ENCODE data around the gene PPP1R3E. TPM values are rescaled to one million over a fixed set of nuclear protein-coding genes. Genes with fewer than 3 reads are reported as not detected.

PPP1R3E gene
- total RNA-seq, 4 donors from 2014 or later: 7.3 to 12.6 (median 9.3) TPM

DNA sequence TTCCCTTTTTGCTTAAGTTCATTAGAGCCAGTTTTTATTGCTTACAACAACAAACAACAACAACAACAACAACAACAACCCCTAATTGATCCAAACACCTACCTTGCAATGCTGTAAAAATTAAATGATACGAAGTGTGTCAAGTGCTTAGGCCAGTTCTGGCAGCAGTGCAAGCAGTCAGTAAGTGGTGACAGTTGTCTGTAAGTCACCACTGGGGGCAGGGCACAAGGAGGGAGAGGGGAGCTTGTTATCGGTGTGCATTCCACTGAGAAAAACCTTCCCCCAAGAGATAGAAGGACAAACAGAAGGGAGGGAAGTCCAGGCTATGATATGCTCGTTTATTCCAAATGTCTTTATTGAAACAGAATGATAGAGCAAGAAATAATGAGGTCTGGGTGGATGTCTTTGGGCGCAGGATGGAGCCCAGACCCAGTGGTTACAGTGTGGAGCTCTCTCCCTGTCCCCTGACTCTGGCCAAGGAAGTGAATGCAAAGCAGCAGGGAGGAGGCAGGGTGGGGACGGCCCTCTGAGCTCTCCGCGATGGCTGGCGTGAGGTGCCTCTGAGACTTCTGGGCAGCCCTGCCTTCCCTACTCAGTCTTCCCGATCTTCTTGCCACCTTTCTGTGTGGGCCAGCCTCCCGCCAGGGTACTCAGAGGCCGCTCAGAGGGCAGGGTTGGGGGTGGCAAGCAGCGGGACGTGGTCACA, 43.5 kb upstream of the PPP1R3E start:
- TF ChIP-seq, protein P1, sequence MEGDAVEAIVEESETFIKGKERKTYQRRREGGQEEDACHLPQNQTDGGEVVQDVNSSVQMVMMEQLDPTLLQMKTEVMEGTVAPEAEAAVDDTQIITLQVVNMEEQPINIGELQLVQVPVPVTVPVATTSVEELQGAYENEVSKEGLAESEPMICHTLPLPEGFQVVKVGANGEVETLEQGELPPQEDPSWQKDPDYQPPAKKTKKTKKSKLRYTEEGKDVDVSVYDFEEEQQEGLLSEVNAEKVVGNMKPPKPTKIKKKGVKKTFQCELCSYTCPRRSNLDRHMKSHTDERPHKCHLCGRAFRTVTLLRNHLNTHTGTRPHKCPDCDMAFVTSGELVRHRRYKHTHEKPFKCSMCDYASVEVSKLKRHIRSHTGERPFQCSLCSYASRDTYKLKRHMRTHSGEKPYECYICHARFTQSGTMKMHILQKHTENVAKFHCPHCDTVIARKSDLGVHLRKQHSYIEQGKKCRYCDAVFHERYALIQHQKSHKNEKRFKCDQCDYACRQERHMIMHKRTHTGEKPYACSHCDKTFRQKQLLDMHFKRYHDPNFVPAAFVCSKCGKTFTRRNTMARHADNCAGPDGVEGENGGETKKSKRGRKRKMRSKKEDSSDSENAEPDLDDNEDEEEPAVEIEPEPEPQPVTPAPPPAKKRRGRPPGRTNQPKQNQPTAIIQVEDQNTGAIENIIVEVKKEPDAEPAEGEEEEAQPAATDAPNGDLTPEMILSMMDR (IDR thresholded peaks at IDR 0.05; ENCODE audit: low read depth): no peak

DNA sequence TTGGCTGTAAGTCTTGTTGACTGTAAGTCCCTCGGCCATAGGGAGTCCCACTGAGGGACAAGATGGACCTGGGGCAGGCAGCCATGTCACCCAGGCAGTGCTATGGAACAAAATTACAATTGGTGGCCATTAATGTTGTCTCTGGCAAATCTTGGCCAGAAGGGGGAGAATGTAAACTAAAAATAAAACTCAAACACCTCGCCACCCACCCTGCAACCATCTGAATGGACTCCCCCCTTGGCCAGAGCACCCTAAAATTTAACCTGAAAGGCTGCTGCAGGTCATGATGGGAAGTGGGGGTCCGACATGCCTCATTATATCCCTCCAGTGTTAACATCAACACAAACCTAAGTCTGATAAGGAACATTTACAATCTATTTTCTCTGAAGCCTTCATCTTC, 41.8 kb upstream of the PPP1R3E start:
- TF ChIP-seq, protein P1 (IDR thresholded peaks at IDR 0.05; ENCODE audit: low read depth): no peak

DNA sequence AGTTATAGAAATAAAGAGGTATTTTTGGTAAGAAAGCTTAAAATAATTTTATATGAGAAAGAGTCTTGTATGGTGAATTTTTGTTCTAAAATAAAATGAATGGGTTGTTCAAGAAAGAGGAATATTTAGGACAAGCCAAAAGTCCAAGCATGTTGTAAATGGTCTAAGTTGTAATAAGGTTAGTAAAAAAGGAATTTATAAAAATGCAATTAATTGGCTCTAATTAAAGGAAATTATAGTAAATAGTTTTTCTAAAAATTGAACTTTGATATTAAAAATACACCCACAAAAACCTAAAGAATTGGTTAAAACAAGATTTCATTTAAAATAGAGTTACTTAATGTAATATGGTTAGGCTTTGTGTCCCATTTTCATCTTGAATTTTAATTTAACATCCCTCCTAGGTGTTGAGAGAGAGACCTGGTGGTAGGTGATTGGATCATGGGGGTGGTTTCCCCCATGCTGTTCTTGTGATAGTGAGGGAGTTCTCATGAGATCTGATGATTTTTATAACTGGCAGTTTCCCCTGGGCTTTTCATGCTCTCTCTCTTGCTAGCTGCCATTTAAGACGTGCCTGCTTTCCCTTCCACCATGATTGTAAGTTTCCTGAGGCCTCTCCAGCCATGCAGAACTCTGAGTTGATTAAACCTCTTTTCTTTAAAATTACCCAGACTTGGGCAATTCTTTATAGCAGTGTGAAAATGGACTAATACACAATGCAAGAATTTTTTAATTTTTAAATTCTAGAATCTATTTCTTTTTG, 37.0 kb upstream of the PPP1R3E start:
- TF ChIP-seq, protein P1 (IDR thresholded peaks at IDR 0.05; ENCODE audit: low read depth): no peak

DNA sequence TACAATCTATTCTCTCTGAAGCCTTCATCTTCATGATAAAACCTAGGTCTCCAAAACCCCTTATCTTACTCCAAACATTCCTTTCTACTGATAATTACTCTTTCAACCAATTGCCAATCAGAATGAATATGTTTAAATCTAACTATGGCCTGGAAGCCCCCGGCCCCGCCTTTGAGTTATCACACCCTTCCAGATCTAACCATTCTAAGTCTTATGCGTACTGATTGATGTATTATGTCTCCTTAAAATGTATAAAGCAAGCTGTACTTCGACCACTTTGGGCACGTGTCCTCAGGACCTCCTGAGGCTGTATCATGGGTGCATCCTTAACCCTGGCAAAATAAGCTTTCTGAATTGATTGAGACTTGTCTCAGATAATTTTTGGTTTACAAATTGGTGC, 33.0 kb upstream of the PPP1R3E start:
- TF ChIP-seq, protein P1 (IDR thresholded peaks at IDR 0.05; ENCODE audit: low read depth): no peak

DNA sequence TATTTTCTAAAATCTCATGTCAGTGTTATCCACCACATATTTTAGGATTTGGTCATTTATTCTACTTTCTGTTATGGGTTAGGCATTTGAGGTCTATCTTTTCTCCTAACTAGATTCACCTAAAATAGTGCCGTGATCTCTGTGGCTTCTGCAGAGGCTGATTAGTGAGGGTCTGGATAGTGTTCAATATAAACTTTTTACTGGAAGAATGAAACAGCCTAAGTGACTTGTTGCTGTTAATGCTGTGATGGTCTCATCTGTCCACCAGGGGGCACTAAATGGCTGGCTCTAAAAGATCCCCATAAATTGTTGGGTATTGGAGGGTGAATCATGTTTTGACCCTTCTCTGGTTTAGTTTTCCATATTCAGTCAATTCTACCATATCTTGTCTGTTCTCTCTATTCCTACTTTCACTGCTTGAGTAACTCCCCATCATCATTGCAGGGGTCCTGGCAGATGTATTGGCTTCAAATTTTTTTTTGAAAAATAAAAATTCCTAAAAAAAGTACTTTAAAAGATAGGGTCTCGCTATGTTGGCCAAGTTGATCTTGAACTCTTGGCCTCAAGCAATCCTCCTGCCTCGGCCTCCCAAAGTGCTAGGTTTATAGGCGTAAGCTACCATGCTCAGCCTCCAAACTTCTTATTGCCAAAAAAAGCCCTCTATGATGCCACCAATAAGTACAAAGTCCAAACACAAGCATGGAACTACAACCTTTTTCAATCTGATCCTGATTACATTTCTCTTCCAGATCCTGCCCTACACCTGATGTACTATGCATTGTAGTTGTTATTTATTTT, 25.5 kb upstream of the PPP1R3E start:
- TF ChIP-seq, protein P1 (IDR thresholded peaks at IDR 0.05; ENCODE audit: low read depth): no peak

DNA sequence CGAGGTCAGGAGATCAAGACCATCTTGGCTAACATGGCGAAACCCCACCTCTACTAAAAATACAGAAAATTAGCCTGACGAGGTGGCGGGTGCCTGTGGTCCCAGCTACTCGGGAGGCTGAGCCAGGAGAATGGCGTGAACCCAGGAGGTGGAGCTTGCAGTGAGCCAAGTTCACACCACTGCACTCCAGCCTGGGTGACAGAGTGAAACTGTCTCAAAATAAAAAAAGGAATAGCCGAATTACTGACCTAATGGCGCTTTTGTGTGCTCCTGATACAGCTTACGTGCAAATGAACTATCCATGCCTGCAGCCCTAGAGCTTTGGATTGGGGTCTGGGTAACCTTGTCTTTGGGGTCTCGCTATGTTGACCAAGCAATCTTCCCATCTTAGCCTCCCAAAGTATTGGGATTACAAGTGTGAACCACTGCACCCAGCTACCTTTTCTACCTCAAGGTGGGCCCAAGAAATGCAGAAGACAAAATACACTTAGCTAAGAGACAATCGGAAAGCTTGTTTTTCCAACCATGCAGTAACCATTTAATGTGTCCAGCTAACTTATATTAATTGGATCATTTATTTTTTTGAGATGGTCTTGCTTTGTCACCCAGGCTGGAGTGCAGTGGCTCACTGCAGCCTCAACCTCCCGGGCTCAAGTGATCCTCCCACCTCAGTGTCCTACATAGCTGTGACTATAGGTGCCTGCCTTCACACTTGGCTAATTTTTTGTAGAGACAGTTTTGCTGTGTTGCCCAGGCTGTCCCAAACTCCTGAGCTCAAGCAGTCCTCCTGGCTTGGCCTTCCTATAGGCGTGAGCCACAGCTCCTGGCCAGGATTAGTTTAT, 24.1 kb upstream of the PPP1R3E start:
- TF ChIP-seq, protein P1 (IDR thresholded peaks at IDR 0.05; ENCODE audit: low read depth): no peak
